ENCODE results near the gene ZP1.
A peak's percentile ranks its signal among the peaks of the same experiment; 100 is the strongest.
"Not testable (repeated sequence)": the region's sequence is repeated elsewhere in the genome, so short reads cannot be mapped to it uniquely, and the experiment has no call there.

Gene ZP1

GRCh38 chr11:60866911-60867870 lies at the start of gene ZP1:
TSS of gene ZP1 (plus strand) at chr11:60867542. CDS start at chr11:60867562, 20 bp downstream.
- no peak for DNase-seq (ENCODE audit: low read depth in 4 of 4, low spot score in 1 of 4)

GRCh38 chr11:60818057-60818456 lies 49.3 kb upstream of the ZP1 start:
- no peak for DNase-seq (ENCODE audit: low read depth in 4 of 4, low spot score in 1 of 4)

- no peak for DNase-seq (ENCODE audit: low read depth in 4 of 4, low spot score in 1 of 4)
Measured at GRCh38 chr11:60821827-60822599, 45.3 kb upstream of the ZP1 start.

- DNase-seq (ENCODE audit: low read depth in 4 of 4, low spot score in 1 of 4) = not testable (repeated sequence)
Measured at GRCh38 chr11:60823745-60824306, 43.5 kb upstream of the ZP1 start.

GRCh38 chr11:60825118-60825517 lies 42.2 kb upstream of the ZP1 start:
- no peak for DNase-seq (ENCODE audit: low read depth in 4 of 4, low spot score in 1 of 4)

GRCh38 chr11:60825790-60826189 lies 41.6 kb upstream of the ZP1 start:
- no peak for DNase-seq (ENCODE audit: low read depth in 4 of 4, low spot score in 1 of 4)

- DNase-seq (ENCODE audit: low read depth in 4 of 4, low spot score in 1 of 4) = no peak
Measured at GRCh38 chr11:60830478-60831142, 36.7 kb upstream of the ZP1 start.

- DNase-seq (ENCODE audit: low read depth in 4 of 4, low spot score in 1 of 4) = peak; percentile 60 to 66 (median 63)
Measured at GRCh38 chr11:60831143-60831500, 36.2 kb upstream of the ZP1 start.

- DNase-seq (ENCODE audit: low read depth in 4 of 4, low spot score in 1 of 4) = no peak
Measured at GRCh38 chr11:60831501-60832079, 35.8 kb upstream of the ZP1 start.

- no peak for DNase-seq (ENCODE audit: low read depth in 4 of 4, low spot score in 1 of 4)
Measured at GRCh38 chr11:60834742-60835533, 32.4 kb upstream of the ZP1 start.

GRCh38 chr11:60835534-60835846 lies 31.9 kb upstream of the ZP1 start:
- no peak for DNase-seq (ENCODE audit: low read depth in 4 of 4, low spot score in 1 of 4)

- no peak for DNase-seq (ENCODE audit: low read depth in 4 of 4, low spot score in 1 of 4)
Measured at GRCh38 chr11:60836866-60837515, 30.4 kb upstream of the ZP1 start.

- DNase-seq (ENCODE audit: low read depth in 4 of 4, low spot score in 1 of 4) = no peak
Measured at GRCh38 chr11:60838132-60838531, 29.2 kb upstream of the ZP1 start.

- no peak for DNase-seq (ENCODE audit: low read depth in 4 of 4, low spot score in 1 of 4)
Measured at GRCh38 chr11:60840470-60841430, 26.6 kb upstream of the ZP1 start.

GRCh38 chr11:60841797-60842667 lies 25.3 kb upstream of the ZP1 start, which contains the start of gene CCDC86:
TSS of gene CCDC86 (plus strand) at chr11:60842113. CDS start at chr11:60842125, 12 bp downstream.
- DNase-seq (ENCODE audit: low read depth in 4 of 4, low spot score in 1 of 4) = peak; percentile 96 to 99 (median 97)

- no peak for DNase-seq (ENCODE audit: low read depth in 4 of 4, low spot score in 1 of 4)
Measured at GRCh38 chr11:60842668-60843600, 24.4 kb upstream of the ZP1 start.
